HepG2 (cell line): ENCODE measurements around the gene CA10. TPM values are rescaled to one million over a fixed set of nuclear protein-coding genes. Genes with fewer than 3 reads are reported as not detected.

Experiments
- ATAC-seq: fragments of 200-7000 bp; cut with Tn5 transposase; 3 replicates; pipeline ENCODE4 v1.9.1; 2020; ENCODE audit warnings: mild to moderate bottlenecking, moderate library complexity
- BruUV-seq: library from RNA; stranded (reverse); fragments of 400-500 nt; replicated peaks from 2 replicates; lab custom pipeline; 2021; lab: Mats Ljungman, UMichigan
- CTCF ChIA-PET: fragments of 300-600 bp; formaldehyde crosslinking; extraction: SDS; loops from one replicate; lab custom pipeline; 2021; ENCODE audit warnings: low total read pairs, inconsistent platforms, low intra/inter-chr PET ratio; lab: Yijun Ruan, JAX
- POLR2A ChIA-PET: fragments of 350-600 bp; sonication (Branson Sonifier 250); formaldehyde crosslinking; loops from one replicate; lab custom pipeline; 2020; ENCODE audit warnings: antibody characterized with exemption, inconsistent platforms; lab: Yijun Ruan, JAX
- DNase-seq: peaks from one replicate; pipeline ENCODE4 v3.0.0-alpha.2; 2015; ENCODE audit warnings: low spot score
- FAIRE-seq: peaks from 3 replicates; lab custom pipeline; 2011; peaks lifted over from hg19 to GRCh38; lab: Jason Lieb, UNC
- H2AFZ ChIP-seq: one replicate; pipeline ENCODE4 v1.6.1; 2011; ENCODE audit warnings: low read length, inconsistent platforms
- H3K27ac ChIP-seq: fragments of 300-600 bp; 3 replicates; pipeline ENCODE4 v1.8.0; 2011; ENCODE audit warnings: mixed run types, mild to moderate bottlenecking, mixed read lengths, low read length, inconsistent platforms; ENCODE audit not compliant: insufficient read depth; ENCODE audit errors: extremely low read length
- H3K27me3 ChIP-seq, 2 experiments: fragments of 200-600 bp in 1 of 2; 2 replicates in 1 of 2; 3 replicates in 1 of 2; pipeline versions ENCODE4 v1.6.0 to v1.8.0; 2011; ENCODE audit warnings: low read length in 2 of 2, mild to moderate bottlenecking in 2 of 2, moderate library complexity in 2 of 2, inconsistent platforms in 1 of 2; ENCODE audit not compliant: insufficient read depth in 2 of 2, control insufficient read depth in 1 of 2
- H3K36me3 ChIP-seq, 2 experiments: fragments of 200-600 bp in 1 of 2; replicated peaks in 1 of 2; 2 replicates in 1 of 2; 3 replicates in 1 of 2; pipeline versions ENCODE4 v1.5.1 to v1.8.0; 2011; ENCODE audit warnings: low read length in 2 of 2, inconsistent platforms in 1 of 2; ENCODE audit not compliant: insufficient read depth in 2 of 2, control insufficient read depth in 1 of 2
- H3K4me1 ChIP-seq: 2 replicates; pipeline ENCODE4 v1.5.1; 2012; ENCODE audit warnings: low read length, inconsistent platforms; ENCODE audit not compliant: insufficient read depth
- H3K4me2 ChIP-seq: 2 replicates; pipeline ENCODE4 v1.6.0; 2011; ENCODE audit warnings: low read depth, low read length, inconsistent platforms
- H3K4me3 ChIP-seq, 3 experiments: fragments of 200-600 bp in 1 of 3; sonication (generic), shearing (Covaris generic) in 1 of 3; replicated peaks in 1 of 3; 2 replicates each; pipeline ENCODE4 v1.5.1; 2011 to 2016; ENCODE audit warnings: low read length in 3 of 3, inconsistent platforms in 2 of 3, low read depth in 2 of 3, mild to moderate bottlenecking in 2 of 3, control low read depth in 1 of 3, mixed read lengths in 1 of 3; ENCODE audit not compliant: insufficient read depth in 1 of 3
- H3K79me2 ChIP-seq: one replicate; pipeline ENCODE4 v1.6.1; 2011; ENCODE audit warnings: low read length, inconsistent platforms; ENCODE audit not compliant: insufficient read depth
- H3K9ac ChIP-seq: 2 replicates; pipeline ENCODE4 v1.6.0; 2011; ENCODE audit warnings: mild to moderate bottlenecking, low read depth, low read length, inconsistent platforms; ENCODE audit not compliant: insufficient read depth
- H3K9me3 ChIP-seq: 2 replicates; pipeline ENCODE4 v1.5.1; 2012; ENCODE audit warnings: mild to moderate bottlenecking, low read length
- H4K20me1 ChIP-seq: 2 replicates; pipeline ENCODE4 v1.6.0; 2011; ENCODE audit warnings: inconsistent platforms, mild to moderate bottlenecking, low read length, moderate library complexity; ENCODE audit not compliant: insufficient read depth
- ARID2 ChIP-seq: sonication (generic); formaldehyde crosslinking; IDR thresholded peaks from 2 replicates; pipeline ENCODE4 v1.8.1; 2022; ENCODE audit warnings: mild to moderate bottlenecking, missing genetic modification reagents, borderline replicate concordance
- ARNT ChIP-seq: fragments of 450-650 bp; IDR thresholded peaks from 2 replicates; pipeline ENCODE4 v1.6.1; 2017
- EEA1 ChIP-seq: sonication (generic); formaldehyde crosslinking; IDR thresholded peaks from 2 replicates; pipeline ENCODE4 v1.5.1; 2020; ENCODE audit warnings: mild to moderate bottlenecking, missing genetic modification reagents, borderline replicate concordance
- GPN1 ChIP-seq: sonication (generic); formaldehyde crosslinking; IDR thresholded peaks from 2 replicates; pipeline ENCODE4 v1.5.1; 2020; ENCODE audit warnings: missing genetic modification reagents, borderline replicate concordance
- HOXA9 ChIP-seq: sonication (generic); formaldehyde crosslinking; IDR thresholded peaks from 2 replicates; pipeline ENCODE4 v1.8.1; 2022; ENCODE audit warnings: missing genetic modification reagents, mild to moderate bottlenecking, moderate library complexity, borderline replicate concordance
- PRDM15 ChIP-seq: sonication (generic); formaldehyde crosslinking; IDR thresholded peaks from 2 replicates; pipeline ENCODE4 v1.4.0; 2020; ENCODE audit warnings: missing genetic modification reagents
- SMARCE1 ChIP-seq: fragments of 450-650 bp; IDR thresholded peaks from 2 replicates; pipeline ENCODE4 v1.6.1; 2017; ENCODE audit warnings: borderline replicate concordance
- WIZ ChIP-seq: sonication (generic); formaldehyde crosslinking; IDR thresholded peaks from 2 replicates; pipeline ENCODE4 v1.5.1; 2020; ENCODE audit warnings: mild to moderate bottlenecking, missing genetic modification reagents
- ZBTB44 ChIP-seq: sonication (generic); formaldehyde crosslinking; IDR thresholded peaks from 2 replicates; pipeline ENCODE4 v1.4.0; 2020; ENCODE audit warnings: missing genetic modification reagents
- ZBTB7B ChIP-seq: sonication (generic); formaldehyde crosslinking; IDR thresholded peaks from 2 replicates; pipeline ENCODE4 v1.4.0; 2020; ENCODE audit warnings: missing genetic modification reagents
- ZFP1 ChIP-seq: IDR thresholded peaks from 2 replicates; pipeline ENCODE4 v1.6.1; 2016
- ZNF235 ChIP-seq: sonication (generic); formaldehyde crosslinking; IDR thresholded peaks from 2 replicates; pipeline ENCODE4 v1.8.1; 2023; ENCODE audit warnings: mild to moderate bottlenecking, missing genetic modification reagents, borderline replicate concordance
- ZNF292 ChIP-seq: sonication (generic); formaldehyde crosslinking; IDR thresholded peaks from 2 replicates; pipeline ENCODE4 v1.8.1; 2022; ENCODE audit warnings: mild to moderate bottlenecking, low read depth, missing genetic modification reagents, borderline replicate concordance
- ZNF512 ChIP-seq: sonication (generic); formaldehyde crosslinking; IDR thresholded peaks from 2 replicates; pipeline ENCODE4 v1.4.0; 2020; ENCODE audit warnings: mild to moderate bottlenecking, missing genetic modification reagents
- ZNF552 ChIP-seq: sonication (generic); formaldehyde crosslinking; IDR thresholded peaks from 2 replicates; pipeline ENCODE4 v1.9.0; 2022; ENCODE audit warnings: missing genetic modification reagents, mild to moderate bottlenecking, borderline replicate concordance
- ZNF703 ChIP-seq: sonication (generic); formaldehyde crosslinking; IDR thresholded peaks from 2 replicates; pipeline ENCODE4 v1.5.1; 2020; ENCODE audit warnings: missing genetic modification reagents, mild to moderate bottlenecking, moderate library complexity, borderline replicate concordance
- ZNF768 ChIP-seq: sonication (generic); formaldehyde crosslinking; IDR thresholded peaks from 2 replicates; pipeline ENCODE4 v1.4.0; 2020; ENCODE audit warnings: missing genetic modification reagents
- WGBS: methylation state at CpG from one replicate; pipeline ENCODE4 v1.1.6; 2017; ENCODE audit warnings: low lambda C conversion rate; 5-methylcytosine and 5-hydroxymethylcytosine counted together
- in situ Hi-C: cut with HindIII; loops from 2 replicates; pipeline ENCODE4 v1.10.0; 2017; ENCODE audit warnings: low pct_unique_long_range_greater_than_20kb; ENCODE audit not compliant: extremely low pct_ligation_motif_present
- intact Hi-C: fragments of 100-400 bp; cut with micrococcal nuclease; formaldehyde crosslinking; loops from one replicate; pipeline ENCODE4 v1.10.0; 2022; ENCODE audit not compliant: unreplicated experiment
- polyA plus RNA-seq, 8 experiments: library from polyadenylated mRNA; depleted of rRNA in 3 of 8; stranded (reverse) in 7 of 8; unstranded in 1 of 8; fragments of >200 nt; fragmentation: Illumina TruSeq in 4 of 8; extraction: Trizol in 4 of 8; gene quantifications; 2 replicates each; pipeline versions ENCODE4 v1.2.1 to v1.2.3, GENCODE V29; 2011 to 2016; ENCODE audit warnings: low read depth in 4 of 8, missing spikeins in 1 of 8, mixed read lengths in 1 of 8; ENCODE audit not compliant: insufficient read depth in 1 of 8
- total RNA-seq, 5 experiments: library from RNA; depleted of rRNA; stranded (reverse); fragments of >200 nt; fragmentation: Illumina TruSeq; extraction: Trizol; gene quantifications; 2 replicates each; pipeline ENCODE4 v1.2.3, GENCODE V29; 2016; ENCODE audit warnings: low read depth in 1 of 5

Gene CA10
- total and polyA plus RNA-seq, 2 of the 13 experiments (the other 11 are each of a cell fraction or from before 2014, with no cell fraction given): not detected

- TF ChIP-seq ZBTB44: no peak
- no peak for TF ChIP-seq WIZ (CRISPR knock-in tag)
- no peak for TF ChIP-seq ZNF552 (CRISPR knock-in tag)
- TF ChIP-seq ZNF512 (CRISPR knock-in tag): no peak
These were observed 245.6 kb downstream of the CA10 start (continued) for GRCh38 chr17:51912939-51913338.

DNA sequence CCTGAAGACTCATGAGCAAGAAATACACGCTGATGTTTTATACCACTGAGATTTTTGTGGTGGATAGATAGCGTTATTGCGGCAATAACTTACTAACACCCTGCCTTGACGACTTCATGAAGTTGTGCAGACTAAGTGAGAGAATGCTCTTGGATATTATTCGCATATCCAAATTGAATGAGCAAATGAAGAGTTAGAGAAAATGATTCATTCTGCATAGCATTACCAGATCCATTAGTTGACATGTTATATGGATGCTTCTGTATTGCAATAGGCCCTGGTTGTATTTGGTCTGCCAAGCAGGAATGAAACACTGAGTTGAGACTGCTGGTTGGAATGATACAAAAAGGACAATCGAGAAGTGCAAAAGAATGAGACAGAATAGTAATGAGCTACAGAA is 247.3 kb downstream of the CA10 start:
- no TSS peak for BruUV-seq
- DNase-seq (no peak), ATAC-seq (no peak), FAIRE-seq (no peak)
- H2AFZ ChIP-seq: no peak overlapping the region
- intact Hi-C loops: no loop called here
- no peaks in the 10 kb centered on the region for H3K4me1 ChIP-seq
- no peaks in the 10 kb centered on the region for H3K27me3 ChIP-seq
- no peak overlapping the region for H3K4me3 ChIP-seq
- no peaks in the 10 kb centered on the region for H4K20me1 ChIP-seq
- ChIA-PET POLR2A (no interaction called here), CTCF (no interaction called here)
- no peak overlapping the region for H3K4me2 ChIP-seq
- no peaks in the 10 kb centered on the region for H3K79me2 ChIP-seq
- H3K9me3 ChIP-seq: no peaks in the 10 kb centered on the region
- no peak overlapping the region for H3K9ac ChIP-seq
- WGBS: 12% methylated on average over 6 of the region's 6 CpGs
- H3K36me3 ChIP-seq: no peaks in the 10 kb centered on the region
- H3K27ac ChIP-seq: no peak overlapping the region
- in situ Hi-C loops: no loop called here
- TF ChIP-seq GPN1 (no peak), EEA1 (CRISPR knock-in tag) (no peak), ZNF768 (CRISPR knock-in tag) (no peak), ZNF292 (CRISPR knock-in tag) (no peak), ZNF235 (CRISPR knock-in tag) (no peak), ZNF703 (CRISPR knock-in tag) (no peak), PRDM15 (CRISPR knock-in tag) (no peak), HOXA9 (CRISPR knock-in tag) (no peak), ARID2 (CRISPR knock-in tag) (no peak), ARNT (no peak), ZFP1 (CRISPR knock-in tag) (no peak), ZBTB7B (CRISPR knock-in tag) (no peak), SMARCE1 (no peak)
